GM21381 (cell line): ENCODE results near the gene OR2L5.

Source experiments
- ATAC-seq: cut with Tn5 transposase; IDR thresholded peaks from one replicate; pipeline ENCODE4 v1.9.1; 2021; ENCODE audit warnings: mild to moderate bottlenecking, moderate library complexity; ENCODE audit not compliant: unreplicated experiment

The OR2L5 gene, protein sequence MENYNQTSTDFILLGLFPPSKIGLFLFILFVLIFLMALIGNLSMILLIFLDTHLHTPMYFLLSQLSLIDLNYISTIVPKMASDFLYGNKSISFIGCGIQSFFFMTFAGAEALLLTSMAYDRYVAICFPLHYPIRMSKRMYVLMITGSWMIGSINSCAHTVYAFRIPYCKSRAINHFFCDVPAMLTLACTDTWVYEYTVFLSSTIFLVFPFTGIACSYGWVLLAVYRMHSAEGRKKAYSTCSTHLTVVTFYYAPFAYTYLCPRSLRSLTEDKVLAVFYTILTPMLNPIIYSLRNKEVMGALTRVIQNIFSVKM

DNA sequence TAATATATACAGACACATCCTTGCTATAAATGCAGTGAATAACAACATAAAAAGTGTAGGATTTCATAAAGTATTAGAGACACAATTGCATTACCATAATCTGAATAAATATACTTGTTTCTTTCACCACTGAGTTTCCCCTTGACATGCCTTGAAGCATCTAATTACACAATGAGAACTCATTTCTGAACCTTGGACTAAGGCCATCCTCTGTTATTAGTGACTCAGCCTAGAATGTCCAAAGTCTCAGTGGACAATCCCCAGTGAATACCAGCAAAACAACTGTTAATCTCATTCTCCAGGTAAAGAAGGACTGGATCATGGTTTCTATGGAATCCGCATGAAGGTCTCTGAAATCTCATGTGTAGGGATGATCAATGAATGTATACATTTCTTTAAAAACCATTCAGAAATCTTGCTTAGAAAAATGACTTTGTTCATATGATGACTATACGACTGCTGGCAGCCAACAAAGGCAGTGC is at the start of gene OR2L5:
TSS of gene OR2L5 (plus strand) at position 432 of the 482 bp plus-strand sequence. CDS start 8,288 bp downstream, outside the sequence.
- ATAC-seq: no peak

DNA sequence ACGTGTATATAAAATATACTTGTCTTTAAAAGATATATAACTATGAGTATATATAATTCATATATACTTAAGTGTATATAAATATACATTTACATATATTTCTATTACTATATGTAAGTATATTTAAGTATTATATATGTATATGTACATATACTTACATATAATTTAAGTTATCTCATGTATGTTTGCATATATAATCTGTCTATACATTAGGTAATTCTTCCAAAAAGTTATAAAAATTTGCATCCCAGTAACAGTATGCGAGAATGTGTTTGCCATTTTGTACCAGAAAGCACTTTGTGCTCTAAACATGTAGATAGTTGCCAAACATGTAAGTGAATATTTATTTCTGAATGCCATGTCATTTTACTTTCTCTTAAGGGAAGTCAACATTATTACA is 48.5 kb upstream of the OR2L5 start, which contains the start of gene OR2AK2:
TSS of gene OR2AK2 (plus strand) at position 301 of the 400 bp plus-strand sequence. CDS start 144 bp downstream, outside the sequence.
- no peak for ATAC-seq

DNA sequence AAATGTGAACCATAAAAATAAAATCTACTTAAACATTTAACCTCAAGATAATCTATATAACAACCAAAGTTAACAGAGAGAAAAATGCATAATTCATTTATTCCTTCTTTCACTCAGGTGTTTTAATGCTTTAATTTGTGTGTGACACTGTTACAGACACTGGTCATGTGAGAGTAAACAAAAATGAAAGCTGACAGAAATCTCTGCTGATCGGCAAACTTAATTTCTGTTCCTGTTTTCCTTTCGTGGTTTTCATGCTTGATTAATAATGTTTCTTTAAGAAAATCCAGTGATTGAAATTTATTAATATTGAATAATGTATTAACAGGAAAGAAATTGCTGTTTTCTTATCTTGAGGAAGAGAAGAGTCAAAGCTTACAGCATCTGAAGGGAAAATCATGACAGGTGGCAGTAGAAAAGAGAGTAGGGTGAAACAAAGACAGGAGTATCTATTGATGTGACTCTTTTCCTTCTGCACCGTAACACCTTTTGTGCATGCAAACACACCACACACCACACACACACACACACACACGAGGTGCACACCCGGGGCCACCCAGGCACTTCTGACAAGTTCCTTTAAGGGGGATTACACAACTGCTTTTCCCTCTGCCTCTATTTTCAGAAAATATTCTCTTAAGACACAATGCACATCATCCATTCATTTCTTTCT is 46.8 kb upstream of the OR2L5 start:
- peak; percentile 80 for ATAC-seq

DNA sequence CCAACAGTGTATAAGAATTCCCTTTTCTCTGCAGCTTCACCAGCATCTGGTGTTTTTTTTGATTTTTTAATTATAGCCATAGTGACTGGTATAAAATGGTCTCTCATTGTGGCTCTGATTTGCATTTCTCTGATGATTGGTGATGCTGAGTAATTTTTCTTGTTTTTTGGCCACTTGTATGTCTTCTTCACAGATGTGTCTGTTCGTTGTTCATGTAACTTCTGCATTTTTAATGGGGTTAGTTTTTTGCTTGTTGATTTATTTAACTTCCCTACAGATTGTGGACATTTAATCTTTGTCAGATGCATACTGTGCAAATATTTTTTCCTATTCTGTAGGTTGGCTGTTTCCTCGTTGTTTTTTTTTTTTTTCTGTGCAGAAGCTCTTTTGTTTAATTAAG is 20.5 kb upstream of the OR2L5 start:
- ATAC-seq: no peak

DNA sequence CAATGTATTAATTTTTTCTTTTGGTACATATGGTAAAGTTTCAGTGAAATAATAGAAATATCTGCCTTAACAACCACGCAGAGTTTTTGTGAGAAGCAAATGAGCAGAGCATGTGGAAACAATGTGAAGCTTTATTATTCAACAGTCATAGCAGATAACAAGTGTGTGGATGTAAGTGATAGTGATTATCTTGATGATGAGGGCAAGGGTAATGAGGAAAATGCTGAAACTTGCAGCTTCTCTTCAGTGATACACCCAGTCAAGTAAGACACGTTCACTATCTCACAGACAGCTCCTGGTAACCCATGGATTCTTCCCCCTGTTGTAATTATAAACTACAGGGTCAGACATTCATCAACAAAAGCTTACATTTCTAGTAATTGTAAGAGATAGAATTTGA is 14.6 kb upstream of the OR2L5 start:
- no peak for ATAC-seq

DNA sequence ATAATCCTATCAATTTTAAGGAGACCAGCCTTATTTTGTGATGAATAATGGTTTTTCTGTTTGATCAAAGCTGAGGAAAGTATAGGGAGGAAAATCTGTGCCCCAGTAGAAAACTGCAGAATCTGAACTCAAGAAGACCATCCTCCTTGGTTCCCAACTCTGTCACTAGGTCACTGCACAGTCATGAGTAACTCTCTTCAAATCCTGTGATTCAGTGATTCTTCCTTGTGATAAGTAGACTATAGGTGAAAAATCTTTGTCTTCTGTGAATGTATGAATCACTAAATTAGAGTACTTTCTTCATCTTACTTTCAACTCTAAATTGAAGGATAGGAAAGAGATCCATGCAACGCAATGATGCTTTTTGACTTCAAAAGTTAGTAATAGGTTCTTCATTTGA is 13.3 kb upstream of the OR2L5 start:
- ATAC-seq: no peak

DNA sequence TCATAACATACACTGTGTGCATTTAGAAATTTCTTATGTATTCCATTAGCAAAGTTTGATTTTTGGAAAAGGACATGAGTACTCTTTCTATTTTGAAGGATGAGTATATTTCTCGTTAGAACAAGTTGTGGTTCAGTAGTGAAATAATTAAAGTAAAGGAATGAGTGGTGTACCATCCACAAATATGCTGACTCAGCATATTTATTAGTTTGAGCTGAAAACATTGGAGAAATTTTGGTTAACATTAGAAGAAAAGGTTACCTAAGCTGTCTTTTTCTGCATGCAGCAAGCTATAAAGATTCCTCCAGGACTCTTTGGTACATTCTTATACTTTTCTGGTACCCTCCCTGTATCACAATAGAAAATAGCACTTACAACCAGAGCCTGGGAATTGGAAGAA is 5.7 kb upstream of the OR2L5 start:
- ATAC-seq: no peak

DNA sequence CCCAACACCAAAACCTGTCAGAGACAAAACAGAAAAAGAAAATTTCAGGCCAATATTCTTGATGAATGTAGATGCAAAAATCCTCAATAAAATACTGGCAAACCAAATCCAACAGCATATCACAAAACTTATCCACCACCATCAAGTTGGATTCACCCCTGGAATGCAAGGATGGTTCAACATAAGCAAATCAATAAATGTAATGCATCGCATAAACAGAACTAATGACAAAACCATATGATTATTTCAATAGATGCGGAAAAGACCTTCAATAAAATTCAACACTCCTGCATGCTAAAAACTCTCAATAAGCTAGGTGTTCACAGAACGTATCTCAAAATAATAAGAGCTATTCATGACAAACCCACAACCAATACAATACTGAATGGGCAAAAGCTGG is 3.8 kb upstream of the OR2L5 start:
- ATAC-seq: no peak

DNA sequence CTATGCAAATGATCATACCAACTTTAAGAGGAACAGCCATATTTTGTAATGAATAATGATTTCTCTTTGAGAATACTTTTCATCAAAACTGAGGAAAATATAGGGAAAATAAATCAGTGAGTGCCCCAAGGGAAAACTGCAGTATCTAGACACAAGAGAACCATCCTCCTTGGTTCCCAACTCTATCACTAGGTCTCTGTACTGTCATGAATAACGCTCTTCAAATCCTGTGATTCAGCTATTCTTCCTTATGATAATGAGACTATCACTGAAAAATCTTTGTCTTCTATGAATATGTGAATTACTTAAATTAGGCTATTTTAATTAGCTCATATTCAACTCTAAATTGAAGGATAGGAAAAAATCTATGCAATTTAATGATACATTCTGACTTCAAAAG is 2.3 kb downstream of the OR2L5 start:
- ATAC-seq: no peak

DNA sequence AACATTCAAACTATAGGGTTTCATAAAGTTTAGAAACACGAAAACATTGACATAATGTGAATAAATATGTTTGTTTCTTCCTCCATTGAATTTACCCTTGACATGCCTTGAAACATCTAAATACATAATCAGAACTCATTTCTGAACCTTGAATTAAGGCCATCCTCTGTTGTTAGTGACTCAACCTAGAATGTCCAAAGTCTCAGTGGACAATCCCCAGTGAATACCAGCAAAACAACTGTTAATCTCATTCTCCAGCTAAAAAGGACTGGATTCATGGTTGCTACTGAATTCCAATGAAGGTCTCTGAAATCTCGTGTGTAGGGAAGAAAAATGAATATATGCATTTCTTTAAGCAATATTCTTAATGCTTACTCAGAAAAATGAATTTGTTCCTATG is 16.3 kb downstream of the OR2L5 start, which contains the start of gene OR2L2:
TSS of gene OR2L2 (plus strand) at position 301 of the 400 bp plus-strand sequence. CDS start 8,198 bp downstream, outside the sequence.
- no peak for ATAC-seq

DNA sequence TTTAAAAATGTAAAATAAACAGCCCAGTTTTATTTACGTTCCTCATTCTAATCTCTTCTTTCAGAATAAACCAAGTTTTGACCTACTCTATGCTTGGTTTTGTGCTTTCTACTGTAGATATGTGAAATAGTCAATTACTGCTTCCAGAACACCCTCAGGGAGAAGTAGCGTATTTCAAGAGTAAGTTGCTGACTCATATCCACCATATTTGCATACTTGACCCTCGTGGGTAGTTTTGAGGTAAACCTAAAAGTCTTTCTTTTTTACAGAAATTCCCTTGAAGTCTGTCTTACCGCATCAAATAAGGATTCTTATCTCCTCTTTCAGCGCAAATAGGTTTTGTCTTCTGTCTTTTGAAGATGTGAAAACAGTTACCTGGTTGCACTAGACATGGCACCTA is 31.7 kb downstream of the OR2L5 start:
- no peak for ATAC-seq

DNA sequence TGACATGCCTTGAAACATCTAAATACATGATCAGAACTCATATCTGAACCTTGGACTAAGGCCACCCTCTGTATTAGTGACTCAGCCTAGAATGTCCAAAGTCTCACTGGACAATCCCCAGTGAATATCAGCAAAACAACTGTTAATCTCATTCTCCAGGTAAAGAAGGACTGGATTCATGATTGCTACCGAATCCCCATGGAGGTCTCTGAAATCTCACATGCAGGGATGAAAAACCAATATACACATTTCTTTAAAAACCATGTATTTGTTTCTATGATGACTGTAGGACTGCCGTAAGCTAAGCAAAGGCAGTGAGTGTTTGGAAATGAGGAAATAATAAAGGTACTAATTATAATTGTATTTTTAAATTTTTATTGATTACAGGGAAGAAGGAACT is 33.1 kb downstream of the OR2L5 start, which contains the start of gene OR2L3:
TSS of gene OR2L3 (plus strand) at position 301 of the 400 bp plus-strand sequence. CDS start 13,846 bp downstream, outside the sequence.
- ATAC-seq: no peak

DNA sequence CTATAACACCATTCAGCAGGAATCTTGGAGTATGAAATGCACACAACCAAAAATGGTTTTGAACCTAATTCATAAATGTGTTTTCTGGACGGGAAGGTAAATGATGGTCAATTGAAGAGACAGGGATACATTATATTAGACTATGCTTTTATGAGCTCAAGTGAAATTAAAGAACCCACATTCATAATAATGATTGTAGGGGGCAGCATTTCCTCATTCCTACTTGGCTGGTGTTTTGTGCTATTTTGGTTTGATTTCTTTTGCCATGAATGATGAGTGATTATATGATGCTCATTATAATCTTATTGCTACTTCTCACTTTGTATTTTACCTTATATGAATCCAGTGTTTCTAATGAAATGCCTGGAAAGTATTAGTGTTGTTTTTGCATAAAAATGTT is 33.5 kb downstream of the OR2L5 start:
- no peak for ATAC-seq

DNA sequence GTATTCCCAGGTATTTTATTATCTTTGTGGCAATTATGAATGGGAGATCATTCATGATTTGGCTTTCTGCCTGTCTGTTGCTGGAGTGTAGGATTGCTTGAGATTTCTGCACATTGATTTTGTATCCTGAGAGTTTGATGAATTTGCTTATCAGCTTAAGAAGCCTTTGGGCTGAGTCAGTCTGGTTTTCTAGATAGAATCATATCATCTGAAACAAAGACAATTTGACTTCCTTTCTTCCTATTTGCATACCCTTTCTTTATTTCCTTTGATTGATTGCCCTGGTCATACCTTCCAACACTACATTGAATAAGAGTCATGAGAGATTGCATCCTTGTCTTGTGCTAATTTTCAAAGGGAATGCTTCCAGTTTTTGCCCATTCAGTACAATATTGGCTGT is 41.2 kb downstream of the OR2L5 start:
- no peak for ATAC-seq

DNA sequence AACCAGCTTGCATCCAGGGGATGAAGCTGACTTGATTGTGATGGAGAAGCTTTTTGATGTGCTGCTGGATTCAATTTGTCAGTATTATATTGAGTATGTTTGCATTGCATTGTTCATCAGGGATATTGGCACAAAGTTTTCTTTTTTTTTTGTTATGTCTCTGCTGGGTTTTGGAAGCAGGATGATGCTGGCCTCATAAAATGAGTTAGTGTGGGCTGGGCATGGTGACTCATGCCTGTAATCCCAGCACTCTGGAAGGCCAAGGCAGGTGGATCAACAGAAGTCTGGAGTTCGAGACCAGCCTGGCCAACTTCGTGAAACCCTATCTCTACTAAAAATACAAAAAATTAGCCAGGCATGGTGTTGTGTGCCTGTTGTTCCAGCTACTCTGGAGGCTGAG is 41.8 kb downstream of the OR2L5 start:
- ATAC-seq: no peak

DNA sequence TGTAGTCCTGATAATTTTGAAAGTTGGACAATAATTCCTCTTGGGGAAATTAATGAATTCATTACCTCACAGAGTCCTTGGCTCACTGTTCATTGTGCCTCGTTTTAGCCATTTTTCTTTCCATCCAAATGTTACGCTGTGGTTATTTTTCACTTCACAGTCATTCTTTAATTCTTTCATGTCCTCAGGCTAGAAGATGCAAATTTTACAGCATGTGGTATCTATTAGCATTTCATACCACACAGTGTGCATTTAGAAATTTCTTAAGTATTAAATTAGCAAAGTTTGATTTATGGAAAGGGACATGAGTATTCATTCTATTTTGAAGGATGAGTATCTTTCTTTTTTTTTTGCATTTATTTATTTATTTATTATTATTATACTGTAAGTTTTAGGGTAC is 51.6 kb downstream of the OR2L5 start:
- no peak for ATAC-seq

DNA sequence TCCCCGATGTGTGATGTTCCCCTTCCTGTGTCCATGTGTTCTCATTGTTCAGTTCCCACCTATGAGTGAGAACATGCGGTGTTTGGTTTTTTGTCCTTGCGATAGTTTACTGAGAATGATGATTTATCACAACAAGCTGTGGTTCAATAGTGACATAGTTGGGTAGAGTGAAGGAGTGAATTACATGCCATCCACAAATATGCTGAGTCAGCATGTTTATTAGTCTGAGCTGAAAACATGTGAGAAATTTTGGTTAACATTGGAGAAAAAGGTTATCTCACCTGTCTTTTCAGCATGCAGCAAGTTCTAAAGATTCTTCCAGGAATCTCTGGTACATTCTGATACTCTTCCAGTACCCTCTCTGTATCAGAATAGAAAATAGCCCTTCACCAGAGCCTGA is 52.1 kb downstream of the OR2L5 start:
- ATAC-seq: no peak
